ENCODE measurements around the gene CMSS1. TPM values are rescaled to one million over a fixed set of nuclear protein-coding genes. Genes with fewer than 3 reads are reported as not detected.

CMSS1 gene
- total RNA-seq, 4 donors from 2014 or later: 11.2 to 16.3 (median 14.1) TPM

- DNase-seq (ENCODE audit: extremely low spot score): no peak
- 96% methylated on average over 2 of the region's 2 CpGs for WGBS
- H3K4me1 ChIP-seq: peaks cover 6 to 42% (median 24%) of the 10 kb centered on the region in 4 donors
- intact Hi-C loops (cut with DNase I): loop anchor here (5.0 kb wide), 1 partner anchor 583 kb away; the partner anchor contains the start of genes LNP1 and TOMM70
- no peaks in the 10 kb centered on the region for H3K36me3 ChIP-seq
- peak overlapping the region in 3 of 4 donors; percentile 73 to 87 (median 73) for H3K4me3 ChIP-seq
- TF ChIP-seq POLR2AphosphoS5 (IDR thresholded peaks at IDR 0.05): no peak
- TF ChIP-seq POLR2A (IDR thresholded peaks at IDR 0.05; ENCODE audit: low read depth): no peak
- no peak for TF ChIP-seq CTCF (IDR thresholded peaks at IDR 0.05)
- no peak for TF ChIP-seq EP300 (IDR thresholded peaks at IDR 0.05)
- H3K27me3 ChIP-seq: no peaks in the 10 kb centered on the region
- no peaks in the 10 kb centered on the region for H3K9me3 ChIP-seq
- H3K27ac ChIP-seq (replicated peaks in 1 of 4): peak overlapping the region in 2 of 4 donors; percentile 89 to 90
Observed at GRCh38 chr3:99818818-99819217, 1.2 kb downstream of the CMSS1 start.

GRCh38 chr3:99823723-99824711, 6.4 kb downstream of the CMSS1 start:
- H3K4me1 ChIP-seq: peaks cover 0 to 24% (median 7%) of the 10 kb centered on the region in 4 donors
- H3K36me3 ChIP-seq: no peaks in the 10 kb centered on the region
- DNase-seq (ENCODE audit: extremely low spot score): no peak
- 89% methylated on average over 14 of the region's 14 CpGs for WGBS
- no peaks in the 10 kb centered on the region for H3K9me3 ChIP-seq
- no peak overlapping the region for H3K27ac ChIP-seq (replicated peaks in 1 of 4)
- no peak overlapping the region for H3K4me3 ChIP-seq
- intact Hi-C loops (cut with DNase I): loop anchor here (10.0 kb wide), 1 partner anchor 511 kb away; the partner anchor contains the start of gene NIT2
- TF ChIP-seq CTCF (IDR thresholded peaks at IDR 0.05) (no peak), EP300 (IDR thresholded peaks at IDR 0.05) (no peak), POLR2A (IDR thresholded peaks at IDR 0.05; ENCODE audit: low read depth) (no peak), POLR2AphosphoS5 (IDR thresholded peaks at IDR 0.05) (no peak)
- H3K27me3 ChIP-seq: no peaks in the 10 kb centered on the region

GRCh38 chr3:99825004-99825640, 7.5 kb downstream of the CMSS1 start:
- DNase-seq (ENCODE audit: extremely low spot score): no peak
- peaks cover 0 to 5% (median 0%) of the 10 kb centered on the region in 4 donors for H3K36me3 ChIP-seq
- WGBS: 72% methylated on average over 3 of the region's 3 CpGs
- H3K4me3 ChIP-seq: no peak overlapping the region
- no peak overlapping the region for H3K27ac ChIP-seq (replicated peaks in 1 of 4)
- no peak for TF ChIP-seq POLR2A (IDR thresholded peaks at IDR 0.05; ENCODE audit: low read depth)
- no peak for TF ChIP-seq POLR2AphosphoS5 (IDR thresholded peaks at IDR 0.05)
- no peak for TF ChIP-seq EP300 (IDR thresholded peaks at IDR 0.05)
- no peak for TF ChIP-seq CTCF (IDR thresholded peaks at IDR 0.05)
- peaks cover 0 to 19% (median 3%) of the 10 kb centered on the region in 4 donors for H3K4me1 ChIP-seq
- intact Hi-C loops (cut with DNase I): loop anchor here (5.0 to 10.0 kb wide), 2 partner anchors 510 to 767 kb away; partner anchors contain the start of gene NIT2
- no peaks in the 10 kb centered on the region for H3K27me3 ChIP-seq
- H3K9me3 ChIP-seq: no peaks in the 10 kb centered on the region

DNA sequence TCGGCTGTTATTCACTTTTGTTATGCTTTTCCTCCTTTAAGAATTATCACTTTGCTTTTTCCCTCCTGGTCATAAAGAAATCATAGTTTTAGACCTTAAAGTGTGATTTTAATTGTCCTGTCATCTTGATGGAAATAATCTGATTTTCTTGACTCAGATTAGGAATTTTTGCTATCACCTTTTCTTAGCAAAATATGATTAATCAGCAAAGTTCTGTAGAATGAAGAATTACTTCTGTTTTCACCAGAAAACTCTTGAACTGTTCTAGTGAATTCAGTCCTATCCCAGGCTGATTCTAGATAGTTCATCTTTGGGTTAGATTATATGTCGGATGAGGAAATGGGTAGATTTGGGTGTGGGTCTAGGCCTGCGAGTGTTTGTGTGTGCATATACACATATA, 12.2 kb downstream of the CMSS1 start:
- peaks cover 0 to 7% (median 0%) of the 10 kb centered on the region in 4 donors for H3K36me3 ChIP-seq
- WGBS: 96% methylated on average over 3 of the region's 3 CpGs
- no peak for TF ChIP-seq EP300 (IDR thresholded peaks at IDR 0.05)
- TF ChIP-seq POLR2A (IDR thresholded peaks at IDR 0.05; ENCODE audit: low read depth): no peak
- TF ChIP-seq CTCF (IDR thresholded peaks at IDR 0.05): no peak
- no peak for TF ChIP-seq POLR2AphosphoS5 (IDR thresholded peaks at IDR 0.05)
- H3K9me3 ChIP-seq: no peaks in the 10 kb centered on the region
- DNase-seq (ENCODE audit: extremely low spot score): no peak
- no peaks in the 10 kb centered on the region for H3K27me3 ChIP-seq
- no peak overlapping the region for H3K4me3 ChIP-seq
- no peak overlapping the region for H3K27ac ChIP-seq (replicated peaks in 1 of 4)
- intact Hi-C loops (cut with DNase I): loop anchor here (5.0 to 10.0 kb wide), 3 partner anchors 505 to 762 kb away; partner anchors contain the start of genes NIT2 and TMEM45A
- peaks cover 0 to 26% (median 20%) of the 10 kb centered on the region in 4 donors for H3K4me1 ChIP-seq

Data from esophagus muscularis mucosa (tissue), 4 donors.